GM19240 (cell line): Measurements from ENCODE around the gene NPAS3.

Source experiments
- DNase-seq: peaks from one replicate; pipeline ENCODE4 v3.0.0; 2011; ENCODE audit warnings: low spot score; ENCODE audit not compliant: insufficient read length

Gene NPAS3

DNA sequence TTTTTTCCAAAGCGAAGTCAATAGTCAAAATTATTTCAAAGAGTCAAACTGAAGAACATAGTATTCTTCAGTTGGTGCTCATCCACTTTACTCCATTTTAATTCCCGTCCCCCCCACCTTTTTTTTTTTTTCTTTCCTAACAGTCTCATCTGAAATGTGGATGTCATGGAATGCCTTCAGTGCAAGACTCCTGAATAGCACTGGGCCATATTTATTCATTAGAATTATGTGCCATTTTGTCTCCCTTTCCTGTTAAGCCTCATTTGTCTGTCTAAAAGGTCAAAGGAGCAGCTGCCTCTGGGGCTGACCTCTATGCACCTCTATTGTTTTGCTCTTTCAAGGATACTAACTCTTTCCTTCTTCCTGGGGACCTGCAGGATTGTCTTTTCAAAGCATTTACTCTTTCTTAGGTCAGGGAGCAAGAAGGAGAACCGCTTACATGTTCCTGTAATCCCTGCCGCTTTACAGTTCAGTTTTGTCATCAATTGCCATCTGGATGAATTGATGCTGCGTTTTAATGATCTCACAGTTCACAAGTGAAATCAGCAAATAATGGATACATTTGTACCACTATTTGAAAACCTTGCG lies 310.6 kb downstream of the NPAS3 start:
- no peak for DNase-seq

- no peak for DNase-seq
These were observed 312.3 kb downstream of the NPAS3 start for GRCh38 chr14:33250963-33251362.

DNA sequence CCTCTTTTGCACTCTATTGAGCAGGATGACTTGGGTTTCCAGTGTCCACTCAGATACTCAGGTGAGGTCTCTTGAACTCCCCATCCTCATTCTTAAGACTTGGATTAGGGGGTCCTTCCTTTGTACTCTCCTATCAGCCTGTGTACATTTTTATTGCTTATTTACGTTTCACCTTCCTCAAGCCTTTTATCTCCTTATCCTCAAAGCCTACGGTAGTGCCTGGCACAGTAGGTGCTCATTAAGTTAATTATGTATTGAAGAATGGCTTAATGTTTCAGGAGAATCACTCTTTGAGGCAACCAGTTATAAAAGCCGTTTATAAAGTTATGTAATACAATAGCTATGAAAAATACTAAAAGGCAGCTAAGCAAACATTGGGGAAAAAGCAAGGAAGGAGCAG lies 315.7 kb downstream of the NPAS3 start:
- no peak for DNase-seq

DNA sequence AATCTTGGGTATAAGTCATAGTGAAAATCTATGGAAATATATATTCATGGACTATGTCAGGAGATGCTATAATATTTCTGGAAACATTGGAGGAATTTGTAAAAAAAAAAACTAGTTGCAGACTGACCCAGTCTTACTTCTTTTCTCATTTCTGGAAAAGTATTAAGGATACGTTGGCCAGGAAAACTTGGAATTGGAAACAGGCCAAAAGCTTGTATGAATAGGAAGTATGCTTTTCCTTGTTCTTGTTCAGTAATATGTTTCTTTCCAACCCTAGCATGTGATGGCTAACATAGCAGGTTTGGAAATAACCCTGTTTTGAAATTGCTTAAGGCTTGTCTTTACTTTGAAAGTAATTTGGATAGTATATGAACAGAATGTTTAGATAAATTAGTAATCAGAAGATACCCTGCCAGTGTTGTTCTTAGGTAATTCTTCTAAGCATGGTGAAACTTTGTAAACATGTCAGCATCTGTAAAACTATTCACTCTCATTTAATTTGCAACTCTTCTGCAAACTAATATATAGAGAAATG lies 316.2 kb downstream of the NPAS3 start:
- no peak for DNase-seq

DNA sequence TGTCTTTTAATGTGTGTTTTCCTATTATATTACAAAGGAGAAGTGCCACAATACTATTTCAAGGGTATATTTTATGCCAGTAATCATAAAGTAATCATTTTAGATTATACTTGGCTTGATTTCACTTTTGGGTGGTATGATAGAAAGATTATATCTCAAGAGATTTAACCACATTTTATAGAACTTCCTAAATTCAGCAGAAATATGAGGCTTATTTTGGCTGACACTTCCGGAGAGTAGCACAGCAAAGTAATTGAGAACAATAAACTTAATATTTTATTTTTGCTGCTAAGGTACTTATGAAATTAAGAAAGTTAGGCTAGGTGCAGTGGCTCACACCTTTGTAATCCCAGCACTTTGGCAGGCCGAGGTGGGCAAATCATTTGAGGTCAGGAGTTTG lies 319.1 kb downstream of the NPAS3 start:
- DNase-seq: no peak

DNA sequence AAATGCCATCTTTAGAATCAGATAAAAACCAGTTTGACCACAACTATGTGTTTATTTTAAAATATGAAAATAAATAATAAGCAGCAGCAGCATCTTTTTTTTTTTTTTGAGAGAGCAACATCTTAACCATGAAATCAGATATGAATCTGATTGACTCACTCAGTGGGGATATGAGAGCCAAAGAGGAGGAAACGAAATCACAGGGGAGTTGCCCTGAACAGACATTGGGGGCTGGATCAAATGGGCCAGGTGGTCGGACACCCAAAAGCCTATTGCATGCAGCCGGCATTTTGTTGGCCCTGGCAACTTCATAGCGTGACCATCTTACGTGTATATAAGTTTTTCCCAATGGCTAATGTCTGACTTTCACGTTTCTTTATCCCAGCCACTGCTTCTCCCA lies 321.1 kb downstream of the NPAS3 start:
- DNase-seq: no peak

DNA sequence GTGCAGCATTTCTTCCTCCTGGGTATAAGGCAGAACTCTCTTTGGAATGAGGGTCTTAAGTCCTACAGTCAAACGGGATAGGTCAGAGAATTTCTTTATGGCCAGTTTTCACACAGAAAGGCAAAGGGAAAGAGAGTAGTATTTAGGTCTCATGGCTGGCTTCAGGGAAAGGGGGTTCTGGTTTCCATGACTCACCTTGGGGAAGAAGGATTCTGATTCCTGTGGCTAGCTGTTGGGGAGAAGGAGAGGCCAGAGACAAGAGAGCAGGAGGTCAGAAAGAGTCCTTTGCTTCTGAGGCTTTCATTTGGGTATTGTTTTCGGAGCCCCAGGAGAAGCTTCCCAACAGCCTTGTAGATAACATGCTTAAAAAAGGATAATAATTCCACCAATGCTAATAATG lies 332.5 kb downstream of the NPAS3 start:
- DNase-seq: no peak

DNA sequence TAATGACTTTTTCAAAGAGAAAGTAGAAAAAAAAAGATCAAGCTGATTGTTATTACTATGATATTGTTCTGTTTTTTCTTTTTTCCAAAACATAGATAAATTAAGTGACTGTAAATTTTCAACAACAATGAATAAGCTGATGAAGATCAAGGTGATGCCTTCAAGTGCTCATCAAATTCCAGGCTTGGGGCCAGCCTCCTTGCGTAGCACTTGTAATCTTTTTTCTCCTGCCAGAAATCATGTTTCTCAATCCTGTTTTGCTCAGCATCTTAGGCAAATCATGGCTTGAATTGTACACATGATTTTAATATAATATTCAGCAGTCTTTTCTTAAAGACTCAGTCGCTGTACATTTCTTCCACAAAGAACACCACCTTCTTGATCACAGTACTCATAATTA lies 333.2 kb downstream of the NPAS3 start:
- DNase-seq: no peak

DNA sequence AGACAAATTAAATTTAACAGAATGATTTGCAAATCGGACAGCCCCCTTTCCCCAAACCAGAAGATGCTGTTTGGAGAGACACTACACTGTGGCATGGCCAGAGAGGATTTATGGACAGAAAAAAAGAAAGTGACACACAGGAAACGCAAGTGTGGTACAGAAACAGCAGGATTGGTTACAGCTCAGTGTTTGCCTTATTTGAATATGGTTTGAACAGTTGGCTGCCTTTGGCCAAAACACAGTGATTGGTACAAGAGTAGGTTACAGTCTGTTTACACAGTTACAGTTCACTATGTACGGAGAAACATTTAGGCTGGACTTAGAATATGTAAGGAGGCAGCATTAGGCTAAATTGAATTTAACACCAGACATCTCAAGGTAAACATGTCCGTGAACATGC lies 335.3 kb downstream of the NPAS3 start:
- no peak for DNase-seq

DNA sequence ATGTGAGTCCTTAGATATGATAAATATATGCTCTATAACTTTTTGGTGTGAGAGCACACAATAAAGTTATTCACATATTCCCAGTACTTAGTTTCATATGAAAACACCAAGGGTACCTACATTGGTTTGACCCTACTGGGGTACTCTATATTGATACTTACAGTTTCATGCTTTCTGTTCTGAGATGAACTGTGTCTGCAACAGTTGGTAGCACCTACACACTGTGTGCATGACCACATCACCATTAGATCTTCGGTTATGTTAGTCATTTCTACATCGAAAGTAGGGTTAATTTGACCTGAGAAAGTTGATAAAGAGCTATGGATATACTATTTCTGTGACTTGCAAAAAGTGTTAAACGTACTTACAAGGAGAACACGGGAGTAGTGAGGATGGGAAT lies 337.2 kb downstream of the NPAS3 start:
- no peak for DNase-seq

GRCh38 chr14:33279865-33280264 lies 341.2 kb downstream of the NPAS3 start:
- DNase-seq: no peak

GRCh38 chr14:33280646-33281045 lies 342.0 kb downstream of the NPAS3 start:
- DNase-seq: no peak

DNA sequence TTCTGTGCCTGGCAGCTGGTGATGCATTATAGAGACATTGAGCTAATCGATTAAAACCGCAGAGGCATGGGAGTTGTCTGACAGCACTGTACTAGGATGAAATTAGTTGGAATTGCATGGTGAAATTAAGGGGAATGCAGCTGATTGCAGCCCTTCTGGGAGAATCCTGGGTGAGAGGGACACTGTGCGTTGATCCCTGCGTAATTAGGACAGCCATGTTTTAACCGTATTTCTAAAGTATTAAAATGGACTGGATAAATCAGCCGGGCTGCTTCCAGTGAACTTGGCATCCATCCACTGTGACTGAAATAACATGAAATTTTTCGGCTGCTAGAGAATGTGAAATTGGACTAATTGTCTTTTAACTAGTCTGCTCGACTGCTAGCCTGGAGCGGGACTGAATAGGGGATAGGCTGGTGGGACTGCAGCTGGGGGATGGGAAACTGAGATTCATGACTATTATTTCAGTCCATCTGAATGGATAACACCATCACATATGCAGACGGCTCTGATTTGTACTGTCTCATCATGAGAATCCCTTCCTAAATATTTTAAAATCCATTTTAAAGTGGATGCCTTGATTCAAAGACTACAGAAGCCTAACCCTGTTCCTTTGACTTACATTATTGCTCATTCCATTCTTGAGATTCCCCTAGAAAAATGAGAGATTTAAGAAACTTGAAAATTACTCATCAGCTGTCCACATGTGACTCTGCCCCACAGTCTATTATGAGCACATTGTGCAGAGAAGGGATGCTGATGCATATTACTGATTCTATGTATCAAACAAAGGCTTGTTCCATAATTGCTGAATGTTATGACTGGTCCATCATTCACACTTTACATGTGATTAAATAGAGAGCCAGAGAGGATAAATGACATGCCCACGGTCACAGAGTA lies 343.9 kb downstream of the NPAS3 start:
- no peak for DNase-seq

GRCh38 chr14:33285902-33286700 lies 347.4 kb downstream of the NPAS3 start:
- no peak for DNase-seq

- no peak for DNase-seq
These were observed 348.5 kb downstream of the NPAS3 start for GRCh38 chr14:33287189-33287588.

DNA sequence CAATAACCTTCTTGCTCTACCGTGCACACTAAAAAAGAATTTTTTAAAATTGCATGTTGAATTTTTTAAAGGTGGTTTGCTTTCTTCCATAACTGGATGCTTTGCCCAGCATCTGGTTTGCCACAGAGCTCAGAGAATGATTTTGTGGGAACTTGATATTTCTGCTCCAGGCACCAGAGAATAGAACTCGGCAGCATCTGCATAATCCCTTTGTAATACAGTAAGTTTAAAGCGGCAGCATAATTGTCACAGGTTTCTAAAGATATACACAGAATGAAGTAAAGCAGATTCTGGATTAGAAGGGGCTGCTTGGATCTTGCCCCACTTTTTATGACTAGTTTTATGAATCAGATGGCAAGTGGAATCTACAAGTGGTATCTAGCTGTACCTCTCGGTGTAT lies 352.0 kb downstream of the NPAS3 start:
- no peak for DNase-seq

GRCh38 chr14:33291529-33292104 lies 352.9 kb downstream of the NPAS3 start:
- no peak for DNase-seq

- DNase-seq: no peak
These were observed 355.7 kb downstream of the NPAS3 start for GRCh38 chr14:33294419-33294818.

- no peak for DNase-seq
These were observed 358.9 kb downstream of the NPAS3 start for GRCh38 chr14:33297565-33297964.

DNA sequence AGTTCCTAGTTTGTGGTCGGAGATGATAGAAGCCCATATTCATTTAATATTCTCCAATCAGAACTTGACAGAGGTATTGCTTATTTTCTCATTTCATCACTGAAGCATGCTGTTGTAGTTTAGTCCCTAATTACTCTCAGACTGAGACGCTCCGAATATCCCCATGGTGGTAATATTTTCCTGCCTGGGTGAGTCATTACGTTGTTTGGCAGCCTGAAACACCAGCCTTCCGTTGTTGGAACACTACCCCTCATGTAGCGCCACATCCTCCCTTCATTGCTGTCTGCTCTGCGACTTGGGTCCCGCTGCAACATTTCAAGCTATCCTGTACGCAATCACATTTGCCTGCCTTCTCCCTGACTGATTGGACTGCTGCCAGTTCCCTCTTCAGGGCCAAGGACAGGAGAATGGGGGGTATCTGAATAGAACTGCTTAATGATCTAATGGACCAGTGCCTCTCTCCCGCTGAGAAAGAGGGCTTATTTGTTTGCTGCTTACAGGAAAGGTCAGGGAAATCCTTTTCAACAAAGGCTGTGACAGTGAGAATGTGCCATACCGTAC lies 369.1 kb downstream of the NPAS3 start:
- no peak for DNase-seq

DNA sequence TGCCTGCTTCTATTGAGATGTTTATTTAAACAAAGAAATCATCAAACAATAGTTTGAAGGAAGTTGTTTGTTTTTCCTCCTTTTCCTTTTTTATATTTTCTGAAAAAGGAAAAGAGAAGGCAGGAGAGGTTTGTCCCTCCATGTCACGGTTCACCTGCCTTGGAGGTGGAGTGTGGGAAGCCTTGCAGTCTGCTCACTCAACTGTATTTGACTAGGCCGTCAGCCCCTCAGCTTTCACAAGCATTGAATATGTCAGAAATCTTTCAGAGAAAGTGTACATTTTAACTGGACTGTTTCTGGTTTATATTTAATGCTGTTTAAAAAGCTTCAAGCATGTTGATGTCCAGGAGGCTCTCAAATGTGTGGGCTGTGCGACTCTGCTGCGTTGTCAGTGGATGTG lies 370.4 kb downstream of the NPAS3 start:
- no peak for DNase-seq
